ENCODE measurements around the gene PSMA8. TPM values are rescaled to one million over a fixed set of nuclear protein-coding genes. Genes with fewer than 3 reads are reported as not detected.
"Not testable (repeated sequence)": the region's sequence is repeated elsewhere in the genome, so short reads cannot be mapped to it uniquely, and the experiment has no call there.

Gene PSMA8
- total RNA-seq, 2 donors from 2014 or later = 0.31 to 1.3 TPM

GRCh38 chr18:26192233-26192632 is 58.6 kb downstream of the PSMA8 start:
- Mint-ChIP-seq H3K27me3 (no peaks in the 10 kb centered on the region), H3K9me3 (no peaks in the 10 kb centered on the region), H3K4me1 (ENCODE audit: low read depth in 2 of 2) (peaks cover 9 to 11% of the 10 kb centered on the region in 2 donors)

GRCh38 chr18:26196605-26197004 is 62.9 kb downstream of the PSMA8 start:
- H3K36me3 Mint-ChIP-seq = no peaks in the 10 kb centered on the region
- no peak overlapping the region for H3K27ac Mint-ChIP-seq
- no peaks in the 10 kb centered on the region for H3K9me3 Mint-ChIP-seq
- no peaks in the 10 kb centered on the region for H3K4me1 Mint-ChIP-seq (ENCODE audit: low read depth in 2 of 2)
- no peaks in the 10 kb centered on the region for H3K27me3 Mint-ChIP-seq
- no peak overlapping the region for H3K4me3 Mint-ChIP-seq
- no peak for DNase-seq (ENCODE audit: low spot score)
- ATAC-seq = no peak

More at GRCh38 chr18:26192233-26192632, 58.6 kb downstream of the PSMA8 start:
- ATAC-seq = no peak
- DNase-seq (ENCODE audit: low spot score) = no peak
- Mint-ChIP-seq H3K36me3 (no peaks in the 10 kb centered on the region), H3K4me3 (no peak overlapping the region), H3K27ac (no peak overlapping the region)

- DNase-seq (ENCODE audit: low spot score); H3K36me3 Mint-ChIP-seq; ATAC-seq; H3K4me3 Mint-ChIP-seq; H3K27ac Mint-ChIP-seq; H3K27me3 Mint-ChIP-seq; H3K4me1 Mint-ChIP-seq (ENCODE audit: low read depth in 2 of 2); H3K9me3 Mint-ChIP-seq: not testable (repeated sequence)
These were observed 68.3 kb downstream of the PSMA8 start for GRCh38 chr18:26202001-26202400.

DNA sequence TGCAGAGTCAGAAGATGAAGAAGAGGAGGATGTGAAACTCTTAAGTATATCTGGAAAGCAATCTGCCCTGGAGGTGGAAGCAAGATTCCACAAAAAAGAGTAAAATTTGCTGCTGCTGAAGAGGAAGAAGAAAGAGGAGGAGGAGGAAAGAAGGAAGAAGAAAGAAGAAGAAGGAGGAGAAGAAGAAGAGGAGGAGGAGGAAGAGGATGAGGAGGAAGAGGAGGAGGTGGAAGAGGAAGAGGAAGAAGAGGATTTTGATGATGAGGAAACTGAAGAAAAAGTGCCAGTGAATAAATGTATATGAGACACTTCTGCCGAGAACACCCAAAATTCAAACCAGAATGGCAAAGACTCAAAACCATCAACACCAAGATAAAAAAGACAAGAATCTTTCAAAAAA is 71.6 kb downstream of the PSMA8 start:
- H3K9me3 Mint-ChIP-seq = no peaks in the 10 kb centered on the region
- H3K4me3 Mint-ChIP-seq = no peak overlapping the region
- no peaks in the 10 kb centered on the region for H3K4me1 Mint-ChIP-seq (ENCODE audit: low read depth in 2 of 2)
- ATAC-seq = no peak
- H3K36me3 Mint-ChIP-seq = no peaks in the 10 kb centered on the region
- no peak for DNase-seq (ENCODE audit: low spot score)
- H3K27me3 Mint-ChIP-seq = peaks cover 6 to 8% of the 10 kb centered on the region in 2 donors
- no peak overlapping the region for H3K27ac Mint-ChIP-seq

DNA sequence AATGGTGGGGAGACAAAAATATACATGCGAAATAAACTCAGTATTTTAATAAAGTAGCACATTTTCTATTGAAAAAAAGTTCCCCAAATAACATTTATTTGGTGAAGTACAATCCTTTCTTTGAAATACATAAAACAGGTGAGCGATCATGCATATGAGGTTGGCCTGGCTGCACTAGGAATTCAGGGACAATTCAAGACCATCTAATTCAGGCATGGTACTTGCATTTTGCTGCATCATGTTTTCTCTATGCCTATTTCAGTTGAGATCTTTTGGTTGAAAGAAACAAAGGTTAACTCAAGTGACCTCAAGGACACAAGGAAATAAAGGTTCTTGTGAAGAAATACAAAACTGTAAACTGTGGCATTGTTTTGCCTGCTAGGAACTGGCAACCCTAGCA is 72.8 kb downstream of the PSMA8 start:
- H3K27ac Mint-ChIP-seq = no peak overlapping the region
- DNase-seq (ENCODE audit: low spot score) = no peak
- H3K36me3 Mint-ChIP-seq = no peaks in the 10 kb centered on the region
- no peaks in the 10 kb centered on the region for H3K9me3 Mint-ChIP-seq
- H3K4me1 Mint-ChIP-seq (ENCODE audit: low read depth in 2 of 2) = no peaks in the 10 kb centered on the region
- no peak overlapping the region for H3K4me3 Mint-ChIP-seq
- ATAC-seq = no peak
- H3K27me3 Mint-ChIP-seq = peaks cover 6 to 8% of the 10 kb centered on the region in 2 donors

GRCh38 chr18:26207937-26208336 is 74.3 kb downstream of the PSMA8 start:
- no peaks in the 10 kb centered on the region for H3K4me1 Mint-ChIP-seq (ENCODE audit: low read depth in 2 of 2)
- no peak overlapping the region for H3K4me3 Mint-ChIP-seq
- H3K27me3 Mint-ChIP-seq = peaks cover 6 to 8% of the 10 kb centered on the region in 2 donors
- H3K27ac Mint-ChIP-seq = no peak overlapping the region
- no peak for ATAC-seq
- H3K9me3 Mint-ChIP-seq = no peaks in the 10 kb centered on the region
- DNase-seq (ENCODE audit: low spot score) = no peak
- H3K36me3 Mint-ChIP-seq = no peaks in the 10 kb centered on the region

DNA sequence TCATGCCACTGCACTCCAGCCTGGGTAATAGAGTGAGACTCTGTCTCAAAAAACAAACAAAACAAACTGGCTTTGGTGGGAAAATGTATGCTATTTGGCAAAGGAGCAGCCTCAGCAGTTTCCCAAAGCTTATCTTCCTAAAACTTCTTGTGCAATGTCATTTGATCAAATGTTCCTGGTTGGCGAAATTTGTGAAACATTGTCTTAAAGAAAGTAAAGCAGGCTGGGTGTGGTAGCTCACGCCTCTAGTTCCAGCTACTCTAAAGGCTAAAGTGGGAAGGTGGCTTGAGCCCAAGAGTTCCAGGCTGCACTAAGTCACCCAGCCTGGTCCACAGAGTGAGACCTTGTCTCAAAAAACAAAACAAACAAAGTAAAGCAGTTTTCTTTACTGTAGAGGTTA is 75.3 kb downstream of the PSMA8 start:
- DNase-seq (ENCODE audit: low spot score) (no peak), ATAC-seq (no peak)
- no peaks in the 10 kb centered on the region for H3K4me1 Mint-ChIP-seq (ENCODE audit: low read depth in 2 of 2)
- no peak overlapping the region for H3K27ac Mint-ChIP-seq
- H3K36me3 Mint-ChIP-seq = no peaks in the 10 kb centered on the region
- no peaks in the 10 kb centered on the region for H3K9me3 Mint-ChIP-seq
- H3K27me3 Mint-ChIP-seq = peaks cover 4 to 8% of the 10 kb centered on the region in 2 donors
- no peak overlapping the region for H3K4me3 Mint-ChIP-seq

GRCh38 chr18:26210147-26210546 is 76.5 kb downstream of the PSMA8 start:
- Mint-ChIP-seq H3K4me3 (no peak overlapping the region), H3K27ac (no peak overlapping the region), H3K4me1 (ENCODE audit: low read depth in 2 of 2) (peaks cover 0 to 4% of the 10 kb centered on the region in 2 donors), H3K36me3 (no peaks in the 10 kb centered on the region), H3K9me3 (no peaks in the 10 kb centered on the region), H3K27me3 (peaks cover 4 to 6% of the 10 kb centered on the region in 2 donors)
- no peak for ATAC-seq
- DNase-seq (ENCODE audit: low spot score) = no peak

GRCh38 chr18:26215247-26215970 is 81.7 kb downstream of the PSMA8 start:
- DNase-seq (ENCODE audit: low spot score) = no peak
- peak overlapping the region; percentile 26 to 42 for H3K27ac Mint-ChIP-seq
- H3K4me1 Mint-ChIP-seq (ENCODE audit: low read depth in 2 of 2) = peaks cover 8 to 10% of the 10 kb centered on the region in 2 donors
- H3K4me3 Mint-ChIP-seq = peak overlapping the region; percentile 82
- peak; percentile 71 to 90 for ATAC-seq
- H3K36me3 Mint-ChIP-seq = no peaks in the 10 kb centered on the region
- no peaks in the 10 kb centered on the region for H3K9me3 Mint-ChIP-seq
- H3K27me3 Mint-ChIP-seq = peaks cover 0 to 4% of the 10 kb centered on the region in 2 donors

- peaks cover 9 to 25% of the 10 kb centered on the region in 2 donors for H3K4me1 Mint-ChIP-seq (ENCODE audit: low read depth in 2 of 2)
- ATAC-seq (no peak), DNase-seq (ENCODE audit: low spot score) (no peak)
- H3K9me3 Mint-ChIP-seq = no peaks in the 10 kb centered on the region
- no peak overlapping the region for H3K27ac Mint-ChIP-seq
- H3K27me3 Mint-ChIP-seq = peaks cover 9 to 19% of the 10 kb centered on the region in 2 donors
- peak overlapping the region; percentile 85 for H3K4me3 Mint-ChIP-seq
- no peaks in the 10 kb centered on the region for H3K36me3 Mint-ChIP-seq
These were observed 91.5 kb downstream of the PSMA8 start for GRCh38 chr18:26225022-26225693.

GRCh38 chr18:26225915-26226228 is 92.2 kb downstream of the PSMA8 start:
- Mint-ChIP-seq H3K4me1 (ENCODE audit: low read depth in 2 of 2) (peaks cover 9 to 25% of the 10 kb centered on the region in 2 donors), H3K9me3 (no peaks in the 10 kb centered on the region), H3K27me3 (peaks cover 9 to 17% of the 10 kb centered on the region in 2 donors), H3K27ac (peak overlapping the region; percentile 66 to 70), H3K36me3 (no peaks in the 10 kb centered on the region), H3K4me3 (peak overlapping the region; percentile 85)
- DNase-seq (ENCODE audit: low spot score) (no peak), ATAC-seq (no peak)

- no peaks in the 10 kb centered on the region for H3K36me3 Mint-ChIP-seq
These were observed 92.8 kb downstream of the PSMA8 start, which contains the start of gene TAF4B for GRCh38 chr18:26226229-26227050. TSS of gene TAF4B (plus strand) at chr18:26226445. CDS start at chr18:26226934, 489 bp downstream.

DNA sequence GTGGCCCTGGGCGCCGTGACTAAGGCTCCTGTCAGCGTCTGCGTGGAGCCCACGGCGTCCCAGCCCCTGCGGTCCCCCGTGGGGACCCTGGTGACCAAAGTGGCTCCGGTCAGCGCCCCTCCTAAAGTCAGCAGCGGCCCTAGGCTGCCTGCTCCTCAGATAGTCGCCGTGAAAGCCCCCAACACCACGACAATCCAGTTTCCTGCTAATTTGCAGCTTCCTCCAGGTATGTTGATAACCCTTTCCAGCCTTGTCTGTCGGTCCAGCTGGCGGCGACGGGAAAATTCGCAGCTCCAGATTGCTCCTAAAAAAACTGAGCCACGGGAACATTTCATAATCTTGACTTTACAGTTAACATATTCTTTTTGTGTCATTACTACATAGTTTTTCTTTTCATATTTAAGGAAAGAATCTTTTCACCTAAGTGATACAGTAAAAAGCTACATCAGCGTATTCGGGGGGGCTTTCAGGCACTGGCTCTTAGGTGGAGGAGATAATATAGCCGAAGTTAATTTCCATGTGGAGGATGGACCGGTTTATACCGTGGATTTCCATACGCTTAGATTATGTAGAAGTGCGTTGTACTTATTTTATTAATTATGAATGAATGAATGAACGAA is 93.5 kb downstream of the PSMA8 start:
- Mint-ChIP-seq H3K4me3 (peak overlapping the region; percentile 85), H3K4me1 (ENCODE audit: low read depth in 2 of 2) (peaks cover 9 to 25% of the 10 kb centered on the region in 2 donors), H3K27ac (peak overlapping the region in 1 of 2 donors; percentile 45), H3K27me3 (peaks cover 4 to 16% of the 10 kb centered on the region in 2 donors), H3K9me3 (no peaks in the 10 kb centered on the region), H3K36me3 (no peaks in the 10 kb centered on the region)
- ATAC-seq = no peak
- DNase-seq (ENCODE audit: low spot score) = no peak

More at GRCh38 chr18:26226229-26227050, 92.8 kb downstream of the PSMA8 start, which contains the start of gene TAF4B:
- H3K4me3 Mint-ChIP-seq = peak within 1 kb of the TSS; percentile 85
- ATAC-seq (peak; percentile 94 to 95), DNase-seq (ENCODE audit: low spot score) (peak; percentile 93)
- H3K9me3 Mint-ChIP-seq = no peaks in the 10 kb centered on the region
- peaks cover 9 to 25% of the 10 kb centered on the region in 2 donors for H3K4me1 Mint-ChIP-seq (ENCODE audit: low read depth in 2 of 2)
- H3K27me3 Mint-ChIP-seq = peaks cover 9 to 17% of the 10 kb centered on the region in 2 donors
- H3K27ac Mint-ChIP-seq = peak within 1 kb of the TSS; percentile 66 to 70
